ENCODE measurements around the gene FCHSD2.

FCHSD2 gene

DNA sequence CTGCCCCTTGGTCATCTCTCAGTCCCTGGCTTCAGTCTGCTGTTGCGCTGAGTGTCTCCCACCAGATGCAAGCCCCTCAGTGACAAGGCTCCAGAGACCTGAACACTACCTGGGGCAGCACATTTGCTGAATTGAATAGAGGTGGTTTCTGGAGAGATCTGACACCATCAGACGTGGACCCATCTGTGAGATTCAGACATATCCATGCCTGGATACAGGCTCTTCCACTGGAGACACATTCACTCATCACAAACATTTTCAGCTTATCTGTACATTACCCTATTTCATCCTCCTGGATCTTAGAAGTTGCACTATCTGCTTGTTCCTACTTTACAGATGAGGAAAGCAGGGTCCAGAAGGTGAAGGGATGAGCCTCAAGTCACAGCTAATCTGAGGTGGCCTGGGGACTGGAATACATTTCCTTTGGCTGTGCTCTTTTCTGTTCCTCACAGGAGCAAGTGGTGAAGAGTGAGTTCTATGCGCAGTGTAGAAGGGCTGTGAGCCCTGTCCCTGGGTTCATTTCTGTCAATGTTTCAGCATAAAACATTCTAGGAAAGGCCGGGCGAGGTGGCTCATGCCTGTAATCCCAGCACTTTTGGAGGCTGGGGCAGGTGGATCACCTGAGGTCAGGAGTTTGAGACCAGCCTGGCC, 308.9 kb downstream of the FCHSD2 start:
- Histone ChIP-seq H3K4me2 (ENCODE audit: low read length) (no peak overlapping the region), H2AFZ (no peak overlapping the region), H3K79me2 (no peaks in the 10 kb centered on the region), H3K27me3 (ENCODE audit: control insufficient read depth, insufficient read depth, low read length) (no peaks in the 10 kb centered on the region), H3K4me1 (no peaks in the 10 kb centered on the region), H3K9me3 (ENCODE audit: control insufficient read depth, low read length) (no peaks in the 10 kb centered on the region), H3K36me3 (ENCODE audit: control insufficient read depth, insufficient read depth, low read length) (no peaks in the 10 kb centered on the region), H3K4me3 (ENCODE audit: low read depth, low read length) (no peak overlapping the region), H3K27ac (peak overlapping the region; percentile 84), H3K9ac (no peak overlapping the region)
- TF ChIP-seq CTCF (IDR thresholded peaks at IDR 0.05), result no peak

DNA sequence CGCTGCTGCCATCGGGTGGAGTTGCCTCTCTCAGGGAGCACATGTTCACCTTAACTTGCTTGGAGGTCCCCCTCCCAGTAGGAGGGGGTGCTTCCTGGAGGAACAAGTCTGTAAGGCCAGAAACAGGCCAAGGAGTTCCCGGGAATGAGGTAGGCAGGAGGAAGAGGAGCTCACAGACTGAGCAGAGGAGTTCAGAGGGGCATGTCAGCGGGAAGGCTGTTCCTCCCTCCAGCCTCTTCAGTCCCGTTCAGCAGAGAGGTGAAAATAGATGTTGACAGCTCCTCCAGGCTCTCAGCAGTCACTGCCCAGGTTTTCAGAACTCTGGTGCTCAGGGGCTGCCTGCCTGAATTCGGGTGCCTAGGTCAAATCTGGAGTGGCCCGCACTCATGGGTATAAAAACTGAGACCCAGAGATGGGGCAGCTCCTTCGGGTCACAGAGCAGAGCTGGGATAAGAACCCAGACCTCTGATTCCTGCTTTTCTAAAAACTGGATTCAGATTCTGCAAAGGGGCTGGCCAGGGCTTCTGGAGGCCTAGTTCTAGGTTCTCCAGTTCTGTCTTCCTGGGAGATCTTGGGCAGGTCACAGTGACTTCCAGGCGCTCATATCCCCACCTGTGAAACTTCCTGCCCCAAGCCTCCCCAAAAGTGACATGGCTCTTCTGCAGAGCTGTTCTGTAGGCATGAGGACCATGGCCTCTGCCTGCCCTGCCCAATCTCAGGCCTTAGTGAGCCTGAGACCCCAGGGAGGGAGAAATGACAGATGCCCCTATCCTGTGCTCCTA, 309.6 kb downstream of the FCHSD2 start:
- Histone ChIP-seq H3K4me2 (ENCODE audit: low read length) (no peak overlapping the region), H2AFZ (no peak overlapping the region), H3K4me1 (no peaks in the 10 kb centered on the region), H3K36me3 (ENCODE audit: control insufficient read depth, insufficient read depth, low read length) (no peaks in the 10 kb centered on the region), H3K27me3 (ENCODE audit: control insufficient read depth, insufficient read depth, low read length) (no peaks in the 10 kb centered on the region), H3K4me3 (ENCODE audit: low read depth, low read length) (no peak overlapping the region), H3K9ac (no peak overlapping the region), H3K27ac (peak overlapping the region; percentile 84), H3K9me3 (ENCODE audit: control insufficient read depth, low read length) (no peaks in the 10 kb centered on the region), H3K79me2 (no peaks in the 10 kb centered on the region)
- TF ChIP-seq CTCF (IDR thresholded peaks at IDR 0.05), result no peak

- Histone ChIP-seq H3K27me3 (ENCODE audit: control insufficient read depth, insufficient read depth, low read length) (no peaks in the 10 kb centered on the region), H3K4me1 (no peaks in the 10 kb centered on the region), H3K27ac (peak overlapping the region; percentile 84), H3K9ac (no peak overlapping the region), H3K4me3 (ENCODE audit: low read depth, low read length) (no peak overlapping the region), H3K9me3 (ENCODE audit: control insufficient read depth, low read length) (no peaks in the 10 kb centered on the region), H3K36me3 (ENCODE audit: control insufficient read depth, insufficient read depth, low read length) (no peaks in the 10 kb centered on the region), H2AFZ (no peak overlapping the region), H3K79me2 (no peaks in the 10 kb centered on the region), H3K4me2 (ENCODE audit: low read length) (no peak overlapping the region)
- TF ChIP-seq CTCF (IDR thresholded peaks at IDR 0.05), result peak; percentile 83
Measured at GRCh38 chr11:72831521-72832300, 310.4 kb downstream of the FCHSD2 start.

DNA sequence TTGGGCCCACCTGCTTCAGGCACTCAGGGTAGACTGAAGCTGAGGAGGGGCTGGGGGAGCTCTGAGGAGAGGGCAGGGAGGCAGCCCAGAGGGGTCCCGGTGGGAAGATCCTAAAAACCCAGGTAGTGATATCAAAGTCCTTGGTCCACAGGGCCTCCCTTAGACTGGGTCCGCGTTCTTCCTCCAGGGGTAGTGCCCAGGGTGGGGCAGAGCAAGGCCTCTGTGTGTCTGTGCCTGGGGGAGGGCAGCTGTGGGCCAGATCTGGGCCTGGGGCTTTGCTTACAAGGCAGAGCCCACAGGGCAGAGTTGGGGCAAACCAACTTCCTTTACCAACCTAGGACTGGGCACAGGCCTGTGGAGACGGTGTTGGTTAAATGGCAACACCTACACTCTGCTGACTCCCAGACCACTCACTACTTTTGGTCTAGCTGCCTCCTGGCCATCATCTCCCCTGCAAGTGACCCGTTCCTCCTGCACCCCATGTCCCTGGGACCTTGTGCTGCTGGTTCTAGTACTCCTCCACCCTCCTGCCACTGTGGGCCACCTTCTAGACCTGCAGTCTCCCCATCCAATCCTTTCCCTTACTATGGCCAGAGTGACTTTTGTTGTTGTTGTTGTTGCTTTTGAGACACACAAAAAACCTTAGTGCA, 312.1 kb downstream of the FCHSD2 start:
- Histone ChIP-seq H3K27me3 (ENCODE audit: control insufficient read depth, insufficient read depth, low read length) (no peaks in the 10 kb centered on the region), H3K36me3 (ENCODE audit: control insufficient read depth, insufficient read depth, low read length) (no peaks in the 10 kb centered on the region), H2AFZ (no peak overlapping the region), H3K9ac (no peak overlapping the region), H3K79me2 (no peaks in the 10 kb centered on the region), H3K4me2 (ENCODE audit: low read length) (no peak overlapping the region), H3K9me3 (ENCODE audit: control insufficient read depth, low read length) (no peaks in the 10 kb centered on the region), H3K4me1 (no peaks in the 10 kb centered on the region), H3K27ac (no peak overlapping the region), H3K4me3 (ENCODE audit: low read depth, low read length) (no peak overlapping the region)
- TF ChIP-seq CTCF (IDR thresholded peaks at IDR 0.05), result no peak
